PFSK-1 (cell line): ENCODE results near the gene KCNIP3.

ENCODE experiments used
- REST ChIP-seq, 2 experiments: IDR thresholded peaks; 2 replicates each; pipeline versions ENCODE4 v1.6.1 to v1.8.0; 2011 to 2012; ENCODE audit warnings: low read depth in 2 of 2, low read length in 2 of 2, control low read depth in 1 of 2, inconsistent platforms in 1 of 2, mild to moderate bottlenecking in 1 of 2, moderate library complexity in 1 of 2; ENCODE audit not compliant: insufficient read depth in 1 of 2
- SIN3A ChIP-seq: IDR thresholded peaks from 2 replicates; pipeline ENCODE4 v1.6.1; 2012; ENCODE audit warnings: mild to moderate bottlenecking, low read length, moderate library complexity, borderline replicate concordance; ENCODE audit not compliant: insufficient read depth

GRCh38 chr2:95275601-95276243 lies 21.4 kb upstream of the KCNIP3 start:
- TF ChIP-seq REST (IDR thresholded peaks at IDR 0.05; ENCODE audit: insufficient read depth in 1 of 2, low read depth in 2 of 2, low read length in 2 of 2) (no peak), SIN3A (no peak)
